GM19463 (cell line): ENCODE measurements around the gene GDF11.

Experiments
- ATAC-seq: cut with Tn5 transposase; IDR thresholded peaks from one replicate; pipeline ENCODE4 v1.9.1; 2021; ENCODE audit warnings: mild to moderate bottlenecking, moderate library complexity; ENCODE audit not compliant: unreplicated experiment

GDF11 gene

GRCh38 chr12:55780685-55781084 is 37.8 kb downstream of the GDF11 start:
- no peak for ATAC-seq

GRCh38 chr12:55788546-55788945 is 45.6 kb downstream of the GDF11 start:
- no peak for ATAC-seq

GRCh38 chr12:55789171-55789570 is 46.2 kb downstream of the GDF11 start:
- no peak for ATAC-seq

GRCh38 chr12:55789893-55790292 is 47.0 kb downstream of the GDF11 start:
- ATAC-seq = no peak

GRCh38 chr12:55795950-55796349 is 53.0 kb downstream of the GDF11 start:
- no peak for ATAC-seq

- no peak for ATAC-seq
These were observed 54.1 kb downstream of the GDF11 start for GRCh38 chr12:55797068-55797467.

GRCh38 chr12:55797550-55797949 is 54.6 kb downstream of the GDF11 start:
- ATAC-seq = no peak
